CD4-positive, alpha-beta T cell treated with Interferon gamma for 1 hour (primary cell): Measurements from ENCODE around the gene BCL6B.

Source experiments
- DNase-seq: peaks from one replicate; pipeline ENCODE4 v3.0.0-alpha.2; 2020

Gene BCL6B

DNA sequence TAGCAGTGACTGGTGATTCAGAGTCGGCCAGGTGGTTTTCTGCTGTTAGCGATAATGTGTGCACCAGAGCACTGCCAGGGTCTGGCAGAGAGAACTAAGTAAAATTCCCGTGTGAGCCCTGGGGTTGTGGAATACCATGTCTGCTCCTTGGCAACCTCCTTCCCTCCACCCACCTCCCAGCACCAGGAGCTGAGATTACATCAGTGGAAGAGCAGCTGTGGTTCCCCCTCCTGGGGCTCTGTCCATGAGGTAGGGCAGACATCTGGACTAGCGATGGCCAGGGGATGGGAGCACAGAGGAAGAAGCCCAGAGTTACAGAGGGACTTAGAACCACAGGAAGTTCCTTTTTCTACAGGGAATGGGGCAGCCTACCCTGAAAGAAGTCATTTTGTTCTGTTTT, 41.4 kb downstream of the BCL6B start:
- no peak for DNase-seq

DNA sequence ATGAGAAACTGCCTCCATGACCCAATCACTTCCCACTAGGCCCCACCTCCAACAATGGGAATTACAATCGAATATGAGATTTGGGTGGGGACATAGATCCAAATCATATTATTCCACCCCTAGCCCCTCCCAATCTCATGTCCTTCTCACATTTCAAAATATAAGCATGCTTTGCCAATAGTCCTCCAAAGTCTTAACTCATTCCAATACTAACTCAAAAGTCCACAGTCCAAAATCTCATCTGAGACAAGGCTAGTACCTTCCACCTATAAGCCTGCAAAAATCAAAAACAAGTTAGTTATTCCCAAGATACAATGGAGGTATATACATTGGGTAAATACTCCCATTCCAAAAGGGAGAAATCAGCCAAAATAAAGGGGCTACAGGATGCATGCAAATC, 44.3 kb downstream of the BCL6B start:
- no peak for DNase-seq

DNA sequence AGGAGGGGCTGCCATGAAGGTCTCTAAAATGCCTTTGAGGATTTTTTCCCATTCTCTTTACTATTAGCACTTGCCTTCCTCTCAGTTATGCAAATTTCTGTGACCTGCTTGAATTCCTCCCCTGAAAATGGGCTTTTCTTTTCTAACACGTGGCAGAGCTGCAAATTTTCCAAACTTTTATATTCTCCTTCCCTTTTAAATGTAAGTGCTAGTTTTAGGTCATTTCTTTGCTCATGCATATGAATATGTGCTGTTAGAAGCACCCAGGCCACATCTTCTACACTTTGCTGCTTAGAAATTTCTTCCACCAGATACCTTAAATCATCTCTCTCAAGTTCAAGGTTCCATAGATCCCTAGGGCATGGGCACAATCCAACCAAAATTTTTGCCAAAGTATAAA, 45.4 kb downstream of the BCL6B start:
- DNase-seq, result no peak

DNA sequence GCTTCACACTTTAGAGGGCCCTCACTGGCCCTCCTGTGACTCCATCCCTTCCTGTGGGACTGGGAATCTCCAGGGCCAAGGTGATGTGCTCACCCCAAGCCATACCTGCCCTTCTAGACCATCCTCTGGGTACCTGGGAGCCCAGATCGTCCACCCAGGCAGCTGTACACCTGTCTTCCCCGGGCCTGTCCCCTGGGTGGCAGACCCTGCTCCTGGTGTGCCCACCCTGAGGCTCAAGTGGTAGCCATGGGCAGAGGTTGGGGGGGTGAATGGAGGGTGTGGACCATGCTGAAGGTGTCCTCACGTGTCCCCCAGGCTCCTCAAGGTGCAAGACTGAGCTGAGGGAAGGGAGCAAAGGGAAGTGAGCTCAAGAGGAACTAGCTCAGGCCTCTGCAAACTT, 47.9 kb downstream of the BCL6B start:
- DNase-seq, result no peak

DNA sequence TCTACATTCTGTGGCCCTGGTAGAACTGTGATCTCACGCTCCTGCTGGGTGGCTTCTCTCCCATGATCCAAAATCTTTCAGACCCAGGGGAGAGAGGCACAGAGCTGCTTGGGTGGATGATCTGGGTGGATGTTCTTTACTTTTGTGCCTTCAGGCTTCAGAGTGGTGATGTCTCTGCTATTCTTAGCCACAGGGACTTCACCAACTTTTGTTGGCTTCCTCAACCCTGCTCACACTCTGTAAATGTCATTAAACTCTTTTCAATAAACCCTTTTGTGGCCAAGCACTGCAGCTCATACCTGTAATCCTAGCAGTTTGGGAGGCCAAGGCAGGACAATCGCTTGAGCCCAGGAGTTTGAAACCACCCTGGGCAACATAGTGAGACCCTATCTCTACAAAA, 49.6 kb downstream of the BCL6B start:
- DNase-seq, result no peak

DNA sequence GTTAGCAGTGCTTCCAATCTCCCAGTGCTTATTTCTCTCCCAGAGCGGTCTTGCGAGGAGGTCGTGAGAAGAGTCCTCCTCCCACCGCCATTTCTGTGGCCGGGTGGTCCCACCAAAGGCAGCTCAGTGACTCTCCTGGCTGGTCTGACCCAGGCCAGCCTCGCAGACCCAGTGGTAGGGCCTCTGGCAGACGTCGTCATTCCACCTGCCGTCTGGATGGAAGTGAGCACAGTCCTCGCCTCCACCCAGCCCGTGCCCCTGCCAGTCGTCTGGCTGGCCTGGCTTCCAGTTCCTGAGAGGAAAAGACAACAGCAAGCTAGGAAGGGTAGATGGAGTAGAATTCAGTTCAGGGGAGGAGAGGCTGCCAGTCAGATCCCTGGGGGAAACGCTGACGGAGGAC, 52.1 kb downstream of the BCL6B start:
- DNase-seq, result no peak

DNA sequence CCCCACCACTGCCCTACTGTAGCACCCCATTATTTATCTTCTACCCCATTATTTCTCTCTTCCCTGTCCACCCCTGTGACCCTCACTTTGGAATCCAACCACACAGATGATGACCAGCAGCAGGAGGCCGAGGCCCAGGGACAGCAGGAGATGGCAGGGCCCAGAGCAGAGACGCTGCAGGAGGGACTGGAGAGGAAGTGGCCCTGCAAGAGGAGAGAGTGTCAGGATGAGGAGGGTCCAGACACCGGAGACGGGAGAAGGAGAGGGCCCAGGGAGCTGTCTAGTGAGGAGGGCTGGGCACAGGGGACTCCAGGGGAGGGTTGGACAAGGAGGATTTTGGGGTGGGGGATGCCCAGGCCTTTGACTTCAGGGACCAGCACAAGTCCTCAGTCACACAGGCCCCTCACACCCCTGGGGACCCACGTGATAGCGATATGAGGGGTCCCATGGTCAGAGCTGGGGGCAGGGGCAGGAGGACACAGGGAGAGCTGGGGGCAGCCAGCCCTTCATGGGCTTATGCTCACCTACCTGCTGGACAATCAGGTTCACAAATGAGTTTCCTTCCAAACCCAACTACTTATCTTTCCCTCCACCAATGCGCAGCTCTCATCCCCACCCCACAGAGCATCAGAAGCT, 55.2 kb downstream of the BCL6B start:
- no peak for DNase-seq

DNA sequence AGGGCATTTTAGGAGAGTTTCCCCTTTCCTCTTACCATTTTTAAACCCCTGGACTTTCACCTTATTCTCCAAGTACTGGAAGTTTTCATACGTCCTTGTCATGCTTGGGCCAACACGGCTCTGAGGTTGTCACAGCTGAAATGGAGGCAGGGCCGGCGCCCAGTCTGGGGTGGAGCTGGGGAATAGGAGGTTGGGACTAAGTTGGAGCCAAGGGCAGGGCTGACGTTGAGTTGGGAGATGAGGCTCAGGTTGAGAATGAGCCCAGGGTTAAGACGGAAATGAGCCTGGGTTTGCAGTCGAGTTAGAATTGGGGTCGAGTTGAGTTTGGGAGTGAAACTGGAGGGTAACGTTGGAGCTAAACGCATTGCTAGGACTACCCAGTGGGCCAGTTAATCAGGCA, 55.9 kb downstream of the BCL6B start:
- no peak for DNase-seq
